C1 segment of cervical spinal cord (tissue), 14 donors: ENCODE results near the gene PLCL2.

Experiments used
- DNase-seq, 14 donors: peaks; one replicate each; lab custom pipeline; 2025; lab: John Stamatoyannopoulos, UW

Gene PLCL2

GRCh38 chr3:16865335-16865734 is 19.4 kb upstream of the PLCL2 start:
- no peak for DNase-seq

- no peak for DNase-seq
These were observed 18.2 kb upstream of the PLCL2 start for GRCh38 chr3:16866571-16866970.

GRCh38 chr3:16868513-16868912 is 16.2 kb upstream of the PLCL2 start:
- no peak for DNase-seq

GRCh38 chr3:16869261-16870005 is 15.3 kb upstream of the PLCL2 start:
- no peak for DNase-seq

GRCh38 chr3:16871915-16872842 is 12.6 kb upstream of the PLCL2 start:
- DNase-seq: no peak

- DNase-seq: no peak
These were observed 10.9 kb upstream of the PLCL2 start for GRCh38 chr3:16873872-16874271.

GRCh38 chr3:16875876-16876550 is 8.7 kb upstream of the PLCL2 start:
- DNase-seq: no peak

GRCh38 chr3:16877505-16877904 is 7.2 kb upstream of the PLCL2 start:
- no peak for DNase-seq

- no peak for DNase-seq
These were observed 6.8 kb upstream of the PLCL2 start for GRCh38 chr3:16877911-16878310.

GRCh38 chr3:16881896-16882630 is 2.7 kb upstream of the PLCL2 start:
- peak in 1 of 14 donors; percentile 56 for DNase-seq

GRCh38 chr3:16883057-16883722 is 1.6 kb upstream of the PLCL2 start:
- no peak for DNase-seq

GRCh38 chr3:16883723-16884083 is 1.1 kb upstream of the PLCL2 start:
- DNase-seq: no peak

- DNase-seq: peak in 3 of 14 donors; percentile 26 to 61 (median 52)
These were observed 539 bp upstream of the PLCL2 start for GRCh38 chr3:16884084-16884747.

GRCh38 chr3:16885593-16886302 is 993 bp downstream of the PLCL2 start:
- peak in 1 of 14 donors; percentile 83 for DNase-seq

GRCh38 chr3:16886303-16886683 is 1.5 kb downstream of the PLCL2 start:
- no peak for DNase-seq

GRCh38 chr3:16887130-16887529 is 2.4 kb downstream of the PLCL2 start:
- DNase-seq: no peak

- DNase-seq: no peak
These were observed 3.6 kb downstream of the PLCL2 start for GRCh38 chr3:16888356-16888755.

- peak in 1 of 14 donors; percentile 51 for DNase-seq
These were observed 4.2 kb downstream of the PLCL2 start for GRCh38 chr3:16888785-16889607.
